C4-2B (cell line): ENCODE measurements around the gene RTCA.
A peak's percentile ranks its signal among the peaks of the same experiment; 100 is the strongest.
"Not testable (repeated sequence)": the region's sequence is repeated elsewhere in the genome, so short reads cannot be mapped to it uniquely, and the experiment has no call there.

Source experiments
- H3K27ac ChIP-seq: fragments of 450-650 bp; 2 replicates; pipeline ENCODE4 v1.5.1; 2017
- CTCF ChIP-seq: fragments of 450-650 bp; conservative IDR thresholded peaks from 2 replicates; pipeline ENCODE4 v1.5.1; 2017; ENCODE audit warnings: mild to moderate bottlenecking
- ZFX ChIP-seq: fragments of 450-650 bp; IDR thresholded peaks from 2 replicates; pipeline ENCODE4 v1.6.1; 2017

The RTCA gene

DNA sequence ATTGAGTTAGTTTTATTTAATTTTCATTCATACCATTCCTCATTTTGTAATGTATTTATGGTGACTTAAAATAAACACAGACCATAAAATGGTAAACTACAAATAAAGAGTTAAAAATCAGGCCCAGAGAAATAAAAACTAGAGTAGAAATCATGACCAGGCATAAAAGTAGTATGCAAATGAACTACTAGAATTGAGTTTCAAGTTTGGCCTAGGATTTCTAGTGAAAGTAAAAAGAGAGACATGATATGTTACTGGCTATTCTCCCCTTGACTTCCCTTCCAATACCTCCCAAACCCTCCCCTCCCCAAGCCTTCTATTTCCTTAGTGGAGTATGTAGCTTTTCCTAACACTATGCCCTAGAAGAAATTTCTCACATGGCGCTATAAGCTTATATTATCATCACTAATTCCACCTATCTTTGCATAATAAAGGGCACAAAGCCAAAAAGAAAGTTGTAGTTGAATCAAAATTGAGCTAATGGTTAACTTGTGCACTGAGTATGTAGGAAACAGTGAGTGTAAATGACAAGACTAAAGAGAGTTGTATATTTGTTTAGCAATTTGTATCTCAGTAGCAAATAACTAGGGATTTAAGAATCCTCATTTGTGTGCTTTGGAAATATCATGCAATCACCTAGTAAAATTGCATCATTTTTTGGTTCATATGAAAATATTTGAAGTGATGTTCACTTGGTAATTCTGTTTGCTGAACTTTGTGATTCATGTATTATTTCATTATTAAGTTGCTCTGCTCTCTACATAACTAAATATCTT lies 56.6 kb downstream of the RTCA start:
- no peak overlapping the region for H3K27ac ChIP-seq
- TF ChIP-seq CTCF (no peak), ZFX (no peak)

- TF ChIP-seq ZFX (no peak), CTCF (no peak)
- H3K27ac ChIP-seq, result no peak overlapping the region
These were observed 57.5 kb downstream of the RTCA start for GRCh38 chr1:100323419-100324106.

DNA sequence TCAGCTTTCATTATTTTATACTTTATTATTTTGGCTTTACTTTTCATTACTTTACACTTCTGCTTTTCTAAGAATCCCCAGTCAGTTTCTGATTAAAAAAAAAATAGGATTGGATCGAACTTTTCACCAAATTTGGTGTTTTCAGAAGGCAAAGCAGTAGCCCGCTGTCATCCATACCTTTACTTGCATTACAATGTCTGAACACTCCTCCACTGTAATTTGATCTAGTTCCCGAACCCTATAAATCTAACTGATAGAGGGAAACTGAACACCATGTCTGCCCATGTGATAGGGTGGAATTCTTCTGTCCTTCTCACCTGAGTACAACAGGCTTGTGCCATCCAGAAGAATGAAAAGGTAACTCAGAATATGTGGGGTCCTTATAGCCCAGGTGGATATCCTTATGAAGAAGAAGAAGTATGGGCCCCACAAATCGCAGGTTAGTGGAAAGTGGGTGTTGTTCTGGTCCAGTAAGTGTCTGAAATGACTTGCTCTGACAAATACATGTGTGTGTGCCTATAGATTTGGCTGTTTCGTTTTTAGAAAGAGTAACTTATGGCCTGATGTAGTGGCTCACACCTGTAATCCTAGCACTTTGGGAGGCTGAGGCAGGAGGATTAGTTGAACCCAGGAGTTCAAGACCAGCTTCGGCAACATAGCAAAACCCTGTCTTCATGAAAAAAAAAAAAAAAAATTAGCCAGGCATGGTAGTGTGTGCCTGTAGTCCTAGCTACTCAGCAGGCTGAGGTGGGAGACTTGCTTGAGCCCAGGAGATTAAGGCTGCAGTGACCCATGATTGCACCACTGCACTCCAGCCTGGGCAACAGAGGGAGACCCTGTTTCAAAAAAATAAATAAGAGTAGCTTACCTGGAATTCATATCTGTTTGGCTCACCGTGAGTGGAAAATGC lies 59.7 kb downstream of the RTCA start:
- TF ChIP-seq ZFX (no peak), CTCF (no peak)
- peak overlapping the region; percentile 62 for H3K27ac ChIP-seq

GRCh38 chr1:100326325-100326670 lies 60.3 kb downstream of the RTCA start:
- peak overlapping the region; percentile 62 for H3K27ac ChIP-seq

GRCh38 chr1:100328133-100328532 lies 62.1 kb downstream of the RTCA start:
- TF ChIP-seq ZFX (no peak), CTCF (no peak)

DNA sequence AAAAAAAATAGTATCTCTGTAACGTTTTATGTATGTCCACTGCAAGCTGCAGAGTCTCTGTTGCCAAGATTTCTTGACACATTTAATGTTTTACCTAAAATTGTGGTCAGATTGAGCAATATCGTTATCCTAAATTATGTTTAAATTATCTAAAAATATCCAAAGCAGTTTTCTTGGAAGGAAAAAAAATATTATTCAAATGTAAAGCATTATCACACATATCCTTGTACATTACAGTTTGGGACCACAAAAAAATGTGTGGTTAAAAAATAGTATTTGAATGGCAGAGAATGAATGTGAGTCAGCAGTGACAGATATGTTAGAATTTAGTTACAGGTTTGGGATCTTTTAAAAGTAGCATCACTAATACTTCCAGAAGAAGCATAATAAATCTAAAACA lies 65.1 kb downstream of the RTCA start:
- H3K27ac ChIP-seq, result not testable (repeated sequence)

More at GRCh38 chr1:100328133-100328532, 62.1 kb downstream of the RTCA start:
- H3K27ac ChIP-seq, result no peak overlapping the region

DNA sequence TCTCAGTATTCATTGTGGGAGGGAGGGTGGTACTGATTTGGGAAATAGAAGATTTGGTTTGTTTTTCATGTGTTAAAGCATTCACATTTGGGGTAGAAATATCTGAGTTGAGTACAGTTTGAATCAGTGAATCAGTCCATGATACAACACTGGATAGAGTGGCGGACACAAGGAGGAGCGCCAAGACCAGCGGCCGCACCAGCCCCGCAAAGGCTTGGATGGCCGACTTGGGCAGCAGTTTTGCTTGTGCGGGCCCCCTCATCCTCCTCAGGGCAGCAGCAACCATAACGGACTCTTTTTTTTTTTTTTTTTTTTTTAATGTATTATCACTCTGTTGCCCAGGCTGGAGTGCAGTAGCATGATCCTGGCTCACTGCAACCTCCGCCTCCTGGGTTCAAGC lies 66.3 kb downstream of the RTCA start:
- no peak overlapping the region for H3K27ac ChIP-seq
- TF ChIP-seq ZFX (no peak), CTCF (no peak)

DNA sequence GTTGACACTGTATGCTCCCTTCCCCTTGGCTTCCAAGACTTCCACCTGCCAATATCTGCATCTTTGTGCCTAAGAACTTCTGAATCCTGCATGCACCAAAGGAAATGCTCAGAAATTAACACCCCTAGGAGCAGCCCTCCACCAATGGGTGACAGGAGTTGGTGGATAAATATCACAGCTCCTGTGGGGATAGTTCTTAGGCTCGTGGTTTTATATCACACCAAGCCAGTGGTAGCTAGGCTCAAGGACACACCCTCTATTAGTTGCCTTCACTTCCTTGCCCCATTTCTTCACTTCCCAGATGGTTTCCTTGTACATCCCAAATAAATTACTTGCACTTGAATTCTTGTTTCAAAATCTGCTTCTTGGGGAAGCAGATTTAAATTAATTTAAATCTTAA lies 69.4 kb downstream of the RTCA start:
- H3K27ac ChIP-seq, result no peak overlapping the region
- TF ChIP-seq ZFX, result no peak
- TF ChIP-seq CTCF, result no peak

GRCh38 chr1:100337878-100338277 lies 71.9 kb downstream of the RTCA start:
- H3K27ac ChIP-seq, result not testable (repeated sequence)

GRCh38 chr1:100339735-100340134 lies 73.7 kb downstream of the RTCA start:
- H3K27ac ChIP-seq, result not testable (repeated sequence)
